ENCODE data around the gene UNK. TPM values are rescaled to one million over a fixed set of nuclear protein-coding genes. Genes with fewer than 3 reads are reported as not detected.
A peak's percentile ranks its signal among the peaks of the same experiment; 100 is the strongest.

Gene UNK
- total RNA-seq: 10 to 100 TPM; 20.7 to 22.6 TPM

GRCh38 chr17:75784473-75785015 is at the start of gene UNK:
Gene UNK, plus strand, starts transcription at chr17:75784806. Its CDS starts 75 bp downstream, at chr17:75784881.
- H3K9me3 Mint-ChIP-seq: no peaks in the 10 kb centered on the region
- ATAC-seq (replicated peaks in 1 of 2): peak; percentile 72 to 74
- H3K27ac Mint-ChIP-seq: peak within 1 kb of the TSS; percentile 98
- peak within 1 kb of the TSS; percentile 90 for H3K4me3 Mint-ChIP-seq
- H3K36me3 Mint-ChIP-seq (ENCODE audit: insufficient read depth in 2 of 2): peaks cover 2 to 11% of the 10 kb centered on the region in 2 donors
- peaks cover 57% of the 10 kb centered on the region for H3K4me1 Mint-ChIP-seq (ENCODE audit: low read depth)
- no peaks in the 10 kb centered on the region for H3K27me3 Mint-ChIP-seq (ENCODE audit: low read depth)
- peak; percentile 95 to 96 for DNase-seq

- Mint-ChIP-seq H3K4me3 (no peak overlapping the region), H3K4me1 (ENCODE audit: low read depth) (peaks cover 14% of the 10 kb centered on the region), H3K36me3 (ENCODE audit: insufficient read depth in 2 of 2) (no peaks in the 10 kb centered on the region), H3K27me3 (ENCODE audit: low read depth) (no peaks in the 10 kb centered on the region), H3K27ac (no peak overlapping the region), H3K9me3 (no peaks in the 10 kb centered on the region)
- ATAC-seq (replicated peaks in 1 of 2) (no peak), DNase-seq (no peak)
Observed at GRCh38 chr17:75736173-75736835, 48.3 kb upstream of the UNK start.

GRCh38 chr17:75737133-75737962 is 47.3 kb upstream of the UNK start:
- H3K27me3 Mint-ChIP-seq (ENCODE audit: low read depth): no peaks in the 10 kb centered on the region
- no peak for DNase-seq
- peaks cover 14% of the 10 kb centered on the region for H3K4me1 Mint-ChIP-seq (ENCODE audit: low read depth)

GRCh38 chr17:75738218-75738802 is 46.3 kb upstream of the UNK start:
- peak overlapping the region; percentile 35 for H3K27ac Mint-ChIP-seq
- no peaks in the 10 kb centered on the region for H3K9me3 Mint-ChIP-seq
- no peaks in the 10 kb centered on the region for H3K36me3 Mint-ChIP-seq (ENCODE audit: insufficient read depth in 2 of 2)
- H3K4me1 Mint-ChIP-seq (ENCODE audit: low read depth): peaks cover 14% of the 10 kb centered on the region
- DNase-seq (peak; percentile 56 to 73), ATAC-seq (replicated peaks in 1 of 2) (peak; percentile 86 to 96)
- H3K4me3 Mint-ChIP-seq: peak overlapping the region in 1 of 2 donors; percentile 51
- no peaks in the 10 kb centered on the region for H3K27me3 Mint-ChIP-seq (ENCODE audit: low read depth)

More at GRCh38 chr17:75737133-75737962, 47.3 kb upstream of the UNK start:
- Mint-ChIP-seq H3K4me3 (no peak overlapping the region), H3K9me3 (no peaks in the 10 kb centered on the region), H3K36me3 (ENCODE audit: insufficient read depth in 2 of 2) (no peaks in the 10 kb centered on the region), H3K27ac (no peak overlapping the region)
- no peak for ATAC-seq (replicated peaks in 1 of 2)

GRCh38 chr17:75739174-75739573 is 45.4 kb upstream of the UNK start:
- Mint-ChIP-seq H3K27me3 (ENCODE audit: low read depth) (no peaks in the 10 kb centered on the region), H3K27ac (no peak overlapping the region), H3K36me3 (ENCODE audit: insufficient read depth in 2 of 2) (no peaks in the 10 kb centered on the region), H3K9me3 (no peaks in the 10 kb centered on the region), H3K4me1 (ENCODE audit: low read depth) (peaks cover 14% of the 10 kb centered on the region), H3K4me3 (no peak overlapping the region)
- DNase-seq: no peak
- no peak for ATAC-seq (replicated peaks in 1 of 2)

GRCh38 chr17:75739801-75740200 is 44.8 kb upstream of the UNK start:
- Mint-ChIP-seq H3K27ac (no peak overlapping the region), H3K4me3 (no peak overlapping the region), H3K9me3 (no peaks in the 10 kb centered on the region), H3K4me1 (ENCODE audit: low read depth) (peaks cover 8% of the 10 kb centered on the region), H3K36me3 (ENCODE audit: insufficient read depth in 2 of 2) (no peaks in the 10 kb centered on the region), H3K27me3 (ENCODE audit: low read depth) (no peaks in the 10 kb centered on the region)
- DNase-seq: no peak
- no peak for ATAC-seq (replicated peaks in 1 of 2)

GRCh38 chr17:75740215-75740614 is 44.4 kb upstream of the UNK start:
- Mint-ChIP-seq H3K27me3 (ENCODE audit: low read depth) (no peaks in the 10 kb centered on the region), H3K9me3 (no peaks in the 10 kb centered on the region), H3K4me1 (ENCODE audit: low read depth) (peaks cover 8% of the 10 kb centered on the region), H3K36me3 (ENCODE audit: insufficient read depth in 2 of 2) (no peaks in the 10 kb centered on the region), H3K4me3 (no peak overlapping the region), H3K27ac (no peak overlapping the region)
- DNase-seq (no peak), ATAC-seq (replicated peaks in 1 of 2) (no peak)

GRCh38 chr17:75740631-75741077 is 44.0 kb upstream of the UNK start:
- H3K27ac Mint-ChIP-seq: no peak overlapping the region
- DNase-seq: no peak
- peaks cover 8% of the 10 kb centered on the region for H3K4me1 Mint-ChIP-seq (ENCODE audit: low read depth)
- no peaks in the 10 kb centered on the region for H3K36me3 Mint-ChIP-seq (ENCODE audit: insufficient read depth in 2 of 2)
- no peaks in the 10 kb centered on the region for H3K27me3 Mint-ChIP-seq (ENCODE audit: low read depth)
- H3K4me3 Mint-ChIP-seq: no peak overlapping the region
- no peak for ATAC-seq (replicated peaks in 1 of 2)
- H3K9me3 Mint-ChIP-seq: no peaks in the 10 kb centered on the region

- H3K9me3 Mint-ChIP-seq: no peaks in the 10 kb centered on the region
- H3K27ac Mint-ChIP-seq: no peak overlapping the region
- ATAC-seq (replicated peaks in 1 of 2): no peak
- DNase-seq: no peak
- peaks cover 8% of the 10 kb centered on the region for H3K4me1 Mint-ChIP-seq (ENCODE audit: low read depth)
- H3K27me3 Mint-ChIP-seq (ENCODE audit: low read depth): no peaks in the 10 kb centered on the region
- no peaks in the 10 kb centered on the region for H3K36me3 Mint-ChIP-seq (ENCODE audit: insufficient read depth in 2 of 2)
- H3K4me3 Mint-ChIP-seq: no peak overlapping the region
Observed at GRCh38 chr17:75742337-75742736, 42.3 kb upstream of the UNK start.

GRCh38 chr17:75743625-75744206 is 40.9 kb upstream of the UNK start:
- ATAC-seq (replicated peaks in 1 of 2) (no peak), DNase-seq (no peak)
- Mint-ChIP-seq H3K4me3 (no peak overlapping the region), H3K4me1 (ENCODE audit: low read depth) (peaks cover 7% of the 10 kb centered on the region), H3K27ac (no peak overlapping the region), H3K27me3 (ENCODE audit: low read depth) (peaks cover 6% of the 10 kb centered on the region), H3K9me3 (no peaks in the 10 kb centered on the region), H3K36me3 (ENCODE audit: insufficient read depth in 2 of 2) (no peaks in the 10 kb centered on the region)

GRCh38 chr17:75748706-75749105 is 35.9 kb upstream of the UNK start:
- H3K4me3 Mint-ChIP-seq: no peak overlapping the region
- H3K9me3 Mint-ChIP-seq: no peaks in the 10 kb centered on the region
- no peaks in the 10 kb centered on the region for H3K36me3 Mint-ChIP-seq (ENCODE audit: insufficient read depth in 2 of 2)

GRCh38 chr17:75749545-75750389 is 34.8 kb upstream of the UNK start:
- ATAC-seq (replicated peaks in 1 of 2): peak; percentile 76 to 78
- peak; percentile 89 to 94 for DNase-seq
- Mint-ChIP-seq H3K36me3 (ENCODE audit: insufficient read depth in 2 of 2) (no peaks in the 10 kb centered on the region), H3K27me3 (ENCODE audit: low read depth) (peaks cover 6% of the 10 kb centered on the region), H3K27ac (no peak overlapping the region), H3K9me3 (no peaks in the 10 kb centered on the region), H3K4me3 (peak overlapping the region; percentile 31 to 39), H3K4me1 (ENCODE audit: low read depth) (peaks cover 24% of the 10 kb centered on the region)

More at GRCh38 chr17:75748706-75749105, 35.9 kb upstream of the UNK start:
- DNase-seq: no peak
- Mint-ChIP-seq H3K4me1 (ENCODE audit: low read depth) (peaks cover 20% of the 10 kb centered on the region), H3K27me3 (ENCODE audit: low read depth) (peaks cover 6% of the 10 kb centered on the region), H3K27ac (no peak overlapping the region)
- no peak for ATAC-seq (replicated peaks in 1 of 2)
